DMS79 (cell line): ENCODE data around the gene CD300A.

ENCODE experiments used
- DNase-seq: peaks from one replicate; lab custom pipeline; 2025; lab: John Stamatoyannopoulos, UW

The CD300A gene

DNA sequence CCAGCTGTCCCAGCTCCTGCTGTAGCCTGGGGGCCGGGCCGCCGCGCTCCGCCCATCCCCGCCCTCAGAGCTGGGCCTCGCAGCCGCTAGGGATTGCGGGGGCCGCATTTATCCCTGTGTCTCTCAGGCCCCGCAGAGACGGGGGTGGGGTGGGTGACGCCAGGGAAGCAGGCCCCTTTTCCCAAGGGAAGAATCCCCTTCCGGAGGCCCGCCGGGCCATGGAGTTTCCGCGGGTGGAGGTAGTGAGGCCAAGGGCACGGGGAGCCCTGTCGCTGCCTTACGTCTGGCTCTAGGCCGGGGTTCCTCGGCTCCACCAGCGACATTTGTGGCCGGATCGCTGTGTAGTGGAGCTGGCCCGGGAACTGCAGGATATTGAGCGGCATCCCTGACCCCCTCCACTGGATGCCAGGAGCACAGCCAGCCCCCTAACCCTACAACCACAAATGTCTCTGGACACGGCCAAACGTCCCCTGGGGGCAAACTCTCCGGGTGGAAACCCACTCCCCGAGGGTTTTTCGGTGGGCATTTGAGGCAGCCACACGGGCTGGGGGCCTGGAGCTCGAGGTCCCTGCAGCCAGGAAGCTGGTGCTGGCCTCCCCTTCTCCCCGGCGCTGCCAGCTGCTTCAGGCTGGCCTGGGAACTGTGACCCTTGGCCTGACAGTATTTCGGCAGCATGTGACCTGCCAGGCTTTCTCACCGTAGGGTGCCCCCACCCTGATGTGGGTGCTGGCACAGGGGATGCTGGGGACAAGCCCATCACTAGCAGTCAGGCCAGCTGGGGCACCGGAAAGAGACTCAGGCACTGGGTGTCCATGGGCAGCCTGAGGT, 12.0 kb upstream of the CD300A start:
- DNase-seq, result no peak

- no peak for DNase-seq
These were observed 11.3 kb upstream of the CD300A start for GRCh38 chr17:74455025-74455545.

- DNase-seq, result no peak
These were observed 10.6 kb upstream of the CD300A start for GRCh38 chr17:74455821-74456220.

GRCh38 chr17:74457146-74457819, 9.2 kb upstream of the CD300A start:
- peak; percentile 22 for DNase-seq

GRCh38 chr17:74457820-74458166, 8.6 kb upstream of the CD300A start:
- no peak for DNase-seq

- DNase-seq, result no peak
These were observed 7.6 kb upstream of the CD300A start for GRCh38 chr17:74458835-74459234.

DNA sequence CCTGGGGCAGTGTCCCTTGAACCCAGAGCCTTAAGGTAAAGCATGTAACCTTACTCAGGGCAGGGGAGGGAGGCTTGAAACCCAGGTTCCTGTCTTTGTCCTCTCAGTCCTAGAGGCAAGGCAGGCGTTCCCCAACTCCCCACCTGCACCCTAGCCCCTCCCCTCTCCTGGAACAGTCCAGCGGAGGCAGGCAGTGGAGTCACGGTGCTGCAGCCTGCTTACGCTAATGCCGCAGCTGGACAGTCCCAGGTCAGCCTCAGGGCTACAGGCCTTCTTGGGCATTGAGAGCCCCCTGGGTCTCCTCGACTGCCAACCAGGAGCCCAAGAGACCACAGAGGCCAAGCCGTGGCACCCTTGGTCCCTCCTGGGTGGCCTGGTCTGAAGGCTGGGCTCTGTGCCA, 6.8 kb upstream of the CD300A start:
- DNase-seq, result no peak

- no peak for DNase-seq
These were observed 6.2 kb upstream of the CD300A start for GRCh38 chr17:74460241-74460640.

DNA sequence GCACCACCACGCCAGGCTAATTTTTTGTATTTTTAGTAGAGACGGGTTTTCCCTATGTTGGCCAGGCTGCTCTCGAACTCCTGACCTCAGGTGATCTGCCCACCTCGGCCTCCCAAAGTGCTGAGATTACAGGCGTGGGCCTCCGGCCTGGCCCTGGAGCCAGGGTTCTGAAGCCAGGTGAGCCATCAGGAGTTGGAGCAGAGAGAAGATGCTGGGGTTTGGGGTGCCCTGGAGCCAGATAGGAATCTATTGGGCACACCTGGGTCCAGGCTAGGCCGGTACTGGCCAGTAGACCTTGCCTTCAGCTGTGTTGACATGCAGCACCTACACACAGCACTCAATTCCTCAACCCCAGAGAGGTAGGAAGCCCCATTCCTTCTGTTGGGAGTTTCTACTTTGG, 5.4 kb upstream of the CD300A start:
- no peak for DNase-seq

DNA sequence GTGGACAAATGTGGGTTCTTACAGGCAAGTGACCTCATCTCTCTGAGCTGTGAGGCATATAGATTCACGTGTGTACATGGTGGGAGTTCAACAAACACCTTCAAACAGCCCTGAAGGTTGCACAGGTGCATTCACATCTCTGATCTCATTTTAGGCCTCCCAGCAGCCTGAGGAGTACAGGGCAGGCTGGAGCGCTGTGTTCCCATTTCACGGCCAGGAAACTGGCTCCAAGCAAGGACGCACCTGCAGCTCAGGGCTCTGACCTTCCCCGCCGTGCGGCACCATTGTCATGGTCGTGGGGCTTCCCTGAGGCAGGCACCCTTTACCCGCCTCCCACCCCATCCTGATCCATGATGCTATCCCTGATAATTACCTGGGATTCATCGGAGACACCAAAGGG, 4.8 kb upstream of the CD300A start:
- no peak for DNase-seq

DNA sequence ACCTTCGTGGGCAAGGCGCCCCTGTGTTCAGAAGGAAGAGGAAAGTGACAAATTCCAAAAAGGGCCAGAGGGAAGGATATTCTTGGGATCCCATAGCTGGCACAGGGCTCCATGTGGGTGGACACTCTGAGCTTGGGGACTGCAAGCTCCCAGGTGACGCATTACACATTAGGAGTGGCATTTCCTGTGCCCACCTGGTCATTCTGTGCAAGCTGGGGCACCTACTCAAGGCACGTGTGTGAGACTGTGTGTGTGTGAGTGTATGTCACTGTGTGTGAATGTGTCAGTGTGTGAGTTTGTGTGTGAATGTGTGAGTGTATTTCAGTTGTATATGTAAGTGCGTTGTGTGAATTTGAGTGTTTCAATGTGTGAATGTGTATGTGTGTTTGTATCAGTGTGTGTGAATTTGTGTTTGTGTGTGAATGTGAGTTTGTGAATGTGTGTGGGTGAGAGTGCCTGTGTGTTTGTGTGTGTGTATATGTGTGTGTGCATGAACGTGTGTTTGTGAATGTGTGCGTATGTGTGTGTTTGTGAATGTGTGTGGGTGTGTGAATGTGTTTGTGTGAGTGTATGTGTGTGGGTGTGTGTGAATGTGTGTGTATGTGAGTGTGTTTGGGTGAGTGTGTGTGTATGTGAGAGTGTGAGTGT, 1.6 kb upstream of the CD300A start:
- DNase-seq, result no peak

GRCh38 chr17:74465378-74466110, 890 bp upstream of the CD300A start:
- no peak for DNase-seq

GRCh38 chr17:74466828-74467184, 372 bp downstream of the CD300A start:
- no peak for DNase-seq

DNA sequence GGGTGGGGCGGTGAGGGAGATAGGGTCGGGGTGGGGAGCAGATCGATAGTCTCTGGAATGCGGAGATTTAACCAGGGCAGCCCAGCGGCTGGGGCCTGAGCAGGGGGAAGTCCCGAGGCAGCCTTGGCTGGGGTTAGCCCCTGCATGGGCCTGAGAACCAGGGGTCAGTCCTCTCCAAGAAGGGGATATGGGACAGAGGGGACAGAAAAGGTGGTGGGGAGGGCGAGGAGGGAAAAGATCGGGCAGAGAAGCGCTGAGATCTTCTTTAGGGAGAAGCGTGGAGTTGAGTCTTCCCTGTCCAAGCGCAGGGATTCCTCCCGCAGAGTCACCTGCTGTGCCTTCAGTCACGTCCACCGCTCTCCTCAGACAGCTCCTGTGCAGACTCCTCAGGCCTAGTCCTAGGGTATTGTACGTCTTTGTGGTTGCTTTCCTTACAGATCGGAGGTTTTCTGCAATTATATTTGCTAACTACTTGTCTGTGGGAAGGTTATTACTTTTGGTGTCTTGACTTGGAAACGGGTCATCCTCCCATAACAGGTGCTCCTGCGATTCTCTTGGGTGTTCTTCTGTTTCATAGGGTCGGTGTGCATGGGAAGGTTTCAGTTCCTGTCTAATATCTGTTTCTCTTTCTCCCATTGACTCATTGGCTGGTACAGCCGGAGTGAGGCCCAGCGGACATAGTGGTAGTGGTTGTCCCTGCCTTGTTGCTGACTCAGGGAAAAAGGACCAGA, 952 bp downstream of the CD300A start:
- DNase-seq, result no peak

DNA sequence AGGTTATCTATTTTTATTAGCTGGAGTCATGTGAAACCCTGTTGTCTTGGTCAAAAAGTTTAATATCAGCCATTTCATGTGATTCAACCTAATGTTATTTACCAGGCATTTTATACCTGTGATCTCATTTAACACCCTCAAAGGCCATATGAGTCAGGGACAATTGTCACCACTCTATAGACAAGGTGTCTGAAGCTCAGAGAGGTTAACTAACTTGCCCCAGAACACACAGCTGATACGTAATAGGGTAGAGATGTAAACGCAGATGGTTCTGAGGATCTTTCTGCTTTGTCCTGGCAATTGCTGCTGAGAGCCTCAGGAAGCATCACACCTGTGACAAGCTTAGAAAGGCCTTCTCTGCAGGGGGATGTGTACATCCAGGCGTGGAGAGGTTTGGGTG, 4.9 kb downstream of the CD300A start:
- no peak for DNase-seq

- no peak for DNase-seq
These were observed 6.5 kb downstream of the CD300A start for GRCh38 chr17:74472890-74473289.

DNA sequence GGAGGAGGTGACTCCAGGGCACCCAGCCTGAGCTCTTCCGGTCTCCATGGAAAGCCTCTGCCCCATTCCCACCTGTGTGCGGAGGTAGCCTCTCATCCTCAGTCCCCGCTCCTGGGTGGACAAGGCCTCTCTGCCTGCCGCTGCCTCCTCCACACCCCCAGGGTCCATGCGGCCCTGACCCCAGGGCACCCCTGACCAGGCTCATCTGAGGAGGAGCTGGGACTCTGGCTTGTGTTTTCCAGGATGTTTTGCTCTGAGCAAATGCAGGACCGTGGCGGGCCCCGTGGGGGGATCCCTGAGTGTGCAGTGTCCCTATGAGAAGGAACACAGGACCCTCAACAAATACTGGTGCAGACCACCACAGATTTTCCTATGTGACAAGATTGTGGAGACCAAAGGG, 6.9 kb downstream of the CD300A start:
- DNase-seq, result no peak

DNA sequence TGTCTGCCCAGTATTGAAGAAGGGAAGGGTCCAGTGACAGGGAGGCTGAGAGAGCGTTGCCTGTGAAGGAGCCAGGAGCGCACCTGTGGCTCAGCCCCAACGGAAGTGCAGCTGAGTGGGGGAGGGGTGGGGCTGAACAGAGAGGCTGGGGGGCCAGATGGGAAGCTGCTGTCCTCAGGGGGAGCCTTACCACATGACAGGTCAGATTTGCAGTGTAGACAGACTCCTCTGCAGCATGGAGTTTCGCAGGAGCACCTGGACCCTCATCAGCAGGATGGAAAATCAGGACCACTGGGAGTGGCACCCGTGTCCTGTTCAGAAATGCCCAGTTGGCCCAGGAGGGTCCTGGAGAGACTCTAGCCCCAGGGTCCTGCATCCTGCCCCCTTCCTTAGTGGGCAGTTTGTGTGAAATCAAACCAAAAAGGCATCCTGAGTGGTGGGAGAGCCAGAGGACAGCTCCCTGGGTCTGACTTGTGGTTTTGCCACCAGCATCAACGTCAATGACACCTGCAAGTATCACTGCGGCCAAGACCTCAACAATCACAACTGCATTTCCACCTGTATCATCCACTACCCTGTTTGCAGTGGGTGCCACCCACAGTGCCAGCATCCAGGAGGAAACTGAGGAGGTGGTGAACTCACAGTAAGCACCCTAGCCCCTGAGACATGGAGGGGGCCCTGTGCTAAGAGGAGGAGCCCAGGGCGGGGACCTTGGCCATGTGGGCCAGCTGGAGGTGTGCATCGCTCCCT, 7.8 kb downstream of the CD300A start:
- no peak for DNase-seq

DNA sequence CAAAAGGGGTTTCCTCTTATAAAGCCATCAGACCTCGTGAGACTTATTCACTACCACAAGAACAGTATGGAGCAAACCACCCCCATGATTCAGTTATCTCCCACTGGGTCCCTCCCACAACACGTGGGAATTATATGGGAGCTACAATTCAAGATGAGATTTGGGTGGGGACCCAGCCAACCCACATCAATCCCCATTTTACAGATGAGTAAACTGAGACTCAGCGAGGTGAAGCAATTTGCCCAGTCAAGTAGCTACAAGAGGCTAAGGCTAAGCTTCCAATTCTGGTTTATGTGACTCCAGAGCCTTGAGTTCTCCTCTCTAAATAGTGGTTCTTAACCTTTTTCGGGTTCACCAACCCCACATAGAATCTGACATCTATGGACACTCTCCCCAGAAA, 8.8 kb downstream of the CD300A start:
- no peak for DNase-seq

DNA sequence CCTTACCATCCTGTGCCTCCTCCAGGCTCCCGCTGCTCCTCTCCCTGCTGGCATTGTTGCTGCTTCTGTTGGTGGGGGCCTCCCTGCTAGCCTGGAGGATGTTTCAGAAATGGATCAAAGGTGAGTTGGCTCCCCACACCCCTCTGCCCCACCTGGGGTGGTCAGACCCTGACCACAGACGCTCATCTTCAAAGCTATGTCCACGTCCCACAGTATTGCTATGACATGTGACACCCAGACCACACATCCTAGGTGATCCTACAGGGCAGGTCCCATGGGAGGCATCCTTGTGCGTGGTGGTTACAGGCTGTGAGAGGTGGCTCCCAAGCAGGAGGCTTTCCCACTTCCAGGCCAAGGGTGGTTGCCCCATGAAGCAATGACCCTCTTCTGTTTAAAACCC, 11.0 kb downstream of the CD300A start:
- DNase-seq, result no peak
